Lower leg skin (tissue), 4 donors: ENCODE data around the gene SELENOO. TPM values are rescaled to one million over a fixed set of nuclear protein-coding genes. Genes with fewer than 3 reads are reported as not detected.

Source experiments
- DNase-seq, 2 donors: peaks; one replicate each; pipeline ENCODE4 v3.0.0-alpha.2; 2019; ENCODE audit warnings: low spot score in 2 of 2
- H3K4me3 ChIP-seq: fragments of 200-600 bp; sonication (generic); 2 replicates; pipeline ENCODE4 v1.5.1; 2017; ENCODE audit warnings: mild to moderate bottlenecking, low read depth; ENCODE audit not compliant: poor library complexity, severe bottlenecking
- CTCF ChIP-seq, 3 donors: fragments of 450-650 bp; IDR thresholded peaks; one replicate each; pipeline ENCODE4 v1.5.1; 2016; ENCODE audit warnings: antibody characterized with exemption in 3 of 3, mild to moderate bottlenecking in 3 of 3, moderate library complexity in 2 of 3
- POLR2A ChIP-seq, 2 donors: fragments of 450-650 bp; IDR thresholded peaks; one replicate each; pipeline ENCODE4 v1.6.1; 2016 to 2017; ENCODE audit warnings: antibody characterized with exemption in 2 of 2, mild to moderate bottlenecking in 1 of 2, moderate library complexity in 1 of 2
- WGBS, 2 donors: methylation state at CpG; one replicate each; pipeline ENCODE4 v1.1.5; 2018; 5-methylcytosine and 5-hydroxymethylcytosine counted together
- intact Hi-C: fragments of 100-400 bp; cut with DNase I; formaldehyde crosslinking; loops from one replicate; pipeline ENCODE4 v1.15.0; 2023; ENCODE audit warnings: low total_unique reads
- total RNA-seq, 4 donors: library from RNA; depleted of rRNA; stranded (reverse); fragments of >200 nt; gene quantifications; one replicate each; pipeline ENCODE4 v1.1.0, GENCODE V29; 2016

The SELENOO gene
- total RNA-seq, 4 donors from 2014 or later: 33.3 to 52.3 (median 43.1) TPM

GRCh38 chr22:50236731-50237409 lies 36.1 kb downstream of the SELENOO start:
- WGBS, 2 donors: 70 to 71% methylated on average over 10 to 11 of the region's 11 CpGs
- TF ChIP-seq POLR2A (IDR thresholded peaks at IDR 0.05) (no peak), CTCF (IDR thresholded peaks at IDR 0.05) (no peak)
- no peak for DNase-seq
- H3K4me3 ChIP-seq: no peak overlapping the region
- intact Hi-C loops: no loop called here

- intact Hi-C loops: no loop called here
- no peak overlapping the region for H3K4me3 ChIP-seq
- WGBS, 2 donors: 86 to 93% methylated on average over 9 of the region's 9 CpGs
- TF ChIP-seq CTCF (IDR thresholded peaks at IDR 0.05) (no peak), POLR2A (IDR thresholded peaks at IDR 0.05) (no peak)
- DNase-seq: no peak
Observed at GRCh38 chr22:50238755-50239154, 37.9 kb downstream of the SELENOO start.

- WGBS, 2 donors: 39 to 42% methylated on average over 14 of the region's 14 CpGs
- intact Hi-C loops: no loop called here
- TF ChIP-seq POLR2A (IDR thresholded peaks at IDR 0.05) (no peak), CTCF (IDR thresholded peaks at IDR 0.05) (no peak)
- DNase-seq: no peak
- H3K4me3 ChIP-seq: no peak overlapping the region
Observed at GRCh38 chr22:50242406-50242949, 41.7 kb downstream of the SELENOO start.

GRCh38 chr22:50243685-50244419 lies 43.0 kb downstream of the SELENOO start:
- intact Hi-C loops: no loop called here
- peak overlapping the region; percentile 84 for H3K4me3 ChIP-seq
- WGBS, 2 donors: 19 to 23% methylated on average over 27 of the region's 27 CpGs
- no peak for TF ChIP-seq CTCF (IDR thresholded peaks at IDR 0.05)
- no peak for TF ChIP-seq POLR2A (IDR thresholded peaks at IDR 0.05)
- DNase-seq: no peak

GRCh38 chr22:50244420-50245213 lies 43.8 kb downstream of the SELENOO start, which contains the start of gene TUBGCP6:
TUBGCP6 (minus strand) TSS chr22:50245023; CDS start chr22:50244459, 564 bp downstream.
- TF ChIP-seq POLR2A (IDR thresholded peaks at IDR 0.05): peak in 1 of 2 donors; percentile 32
- TF ChIP-seq CTCF (IDR thresholded peaks at IDR 0.05): no peak
- DNase-seq: peak; percentile 92 to 99
- 0 to 1% methylated on average over 41 to 48 of the region's 76 CpGs for WGBS, 2 donors
- peak within 1 kb of the TSS; percentile 84 for H3K4me3 ChIP-seq
- intact Hi-C loops: no loop called here
